Epithelial cell of proximal tubule (primary cell): ENCODE data around the gene SMG5. TPM values are rescaled to one million over a fixed set of nuclear protein-coding genes. Genes with fewer than 3 reads are reported as not detected.
A peak's percentile ranks its signal among the peaks of the same experiment; 100 is the strongest.

ENCODE experiments used
- DNase-seq: peaks from one replicate; pipeline ENCODE4 v3.0.0-alpha.2; 2011; ENCODE audit warnings: low read depth
- H3K4me3 ChIP-seq: 2 replicates; pipeline ENCODE4 v1.5.1; 2011; ENCODE audit warnings: low read depth, mild to moderate bottlenecking, low read length
- total RNA-seq: library from RNA; depleted of rRNA; stranded (reverse); fragments of >200 nt; gene quantifications from 2 replicates; pipeline ENCODE4 v1.2.3, GENCODE V29; 2015
- TF ChIP-seq, protein P1 (sequence below): conservative IDR thresholded peaks from 2 replicates; pipeline ENCODE4 v1.5.1; 2012; ENCODE audit warnings: low read depth, mild to moderate bottlenecking, low read length

SMG5 gene
- total RNA-seq, 1 donor from 2014 or later, result 77.4 TPM

DNA sequence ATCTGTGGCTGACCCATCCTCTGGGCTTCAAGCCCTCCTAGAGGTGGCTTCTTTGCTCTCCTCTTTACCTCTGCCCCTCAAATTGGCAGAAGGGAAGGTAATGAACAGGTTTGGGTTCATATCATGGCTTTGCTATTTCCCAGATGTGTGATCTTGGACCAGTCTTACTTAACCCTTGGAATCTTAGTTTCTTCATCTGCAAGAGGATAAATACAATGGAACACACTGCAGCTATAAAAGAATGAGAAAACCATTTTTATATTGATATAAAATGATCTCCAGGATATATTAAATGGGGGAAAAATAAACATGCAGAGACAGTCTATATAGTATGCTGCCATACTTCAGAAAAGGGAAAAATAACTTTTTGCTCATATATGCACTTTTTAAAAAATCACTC lies 7.2 kb upstream of the SMG5 start:
- TF ChIP-seq, protein P1, sequence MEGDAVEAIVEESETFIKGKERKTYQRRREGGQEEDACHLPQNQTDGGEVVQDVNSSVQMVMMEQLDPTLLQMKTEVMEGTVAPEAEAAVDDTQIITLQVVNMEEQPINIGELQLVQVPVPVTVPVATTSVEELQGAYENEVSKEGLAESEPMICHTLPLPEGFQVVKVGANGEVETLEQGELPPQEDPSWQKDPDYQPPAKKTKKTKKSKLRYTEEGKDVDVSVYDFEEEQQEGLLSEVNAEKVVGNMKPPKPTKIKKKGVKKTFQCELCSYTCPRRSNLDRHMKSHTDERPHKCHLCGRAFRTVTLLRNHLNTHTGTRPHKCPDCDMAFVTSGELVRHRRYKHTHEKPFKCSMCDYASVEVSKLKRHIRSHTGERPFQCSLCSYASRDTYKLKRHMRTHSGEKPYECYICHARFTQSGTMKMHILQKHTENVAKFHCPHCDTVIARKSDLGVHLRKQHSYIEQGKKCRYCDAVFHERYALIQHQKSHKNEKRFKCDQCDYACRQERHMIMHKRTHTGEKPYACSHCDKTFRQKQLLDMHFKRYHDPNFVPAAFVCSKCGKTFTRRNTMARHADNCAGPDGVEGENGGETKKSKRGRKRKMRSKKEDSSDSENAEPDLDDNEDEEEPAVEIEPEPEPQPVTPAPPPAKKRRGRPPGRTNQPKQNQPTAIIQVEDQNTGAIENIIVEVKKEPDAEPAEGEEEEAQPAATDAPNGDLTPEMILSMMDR, result no peak
- no peak overlapping the region for H3K4me3 ChIP-seq
- DNase-seq, result no peak

DNA sequence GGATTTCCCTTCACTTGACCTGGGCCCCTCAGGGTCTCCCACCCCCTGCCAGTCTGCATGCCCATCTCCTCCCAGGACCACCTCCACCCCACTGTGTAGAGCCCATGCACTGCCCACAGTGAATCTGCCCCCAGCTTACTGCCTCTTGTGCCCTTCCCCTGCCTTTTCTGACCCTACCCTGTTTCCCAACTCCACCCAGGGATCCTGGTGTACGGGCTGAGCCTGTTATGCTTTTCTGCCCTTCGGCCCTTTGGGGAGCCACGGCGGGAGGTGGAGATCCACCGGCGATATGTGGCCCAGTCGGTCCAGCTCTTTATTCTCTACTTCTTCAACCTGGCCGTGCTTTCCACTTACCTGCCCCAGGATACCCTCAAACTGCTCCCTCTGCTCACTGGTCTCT lies 3.4 kb upstream of the SMG5 start:
- TF ChIP-seq, protein P1, result no peak
- DNase-seq, result no peak
- H3K4me3 ChIP-seq, result no peak overlapping the region

DNA sequence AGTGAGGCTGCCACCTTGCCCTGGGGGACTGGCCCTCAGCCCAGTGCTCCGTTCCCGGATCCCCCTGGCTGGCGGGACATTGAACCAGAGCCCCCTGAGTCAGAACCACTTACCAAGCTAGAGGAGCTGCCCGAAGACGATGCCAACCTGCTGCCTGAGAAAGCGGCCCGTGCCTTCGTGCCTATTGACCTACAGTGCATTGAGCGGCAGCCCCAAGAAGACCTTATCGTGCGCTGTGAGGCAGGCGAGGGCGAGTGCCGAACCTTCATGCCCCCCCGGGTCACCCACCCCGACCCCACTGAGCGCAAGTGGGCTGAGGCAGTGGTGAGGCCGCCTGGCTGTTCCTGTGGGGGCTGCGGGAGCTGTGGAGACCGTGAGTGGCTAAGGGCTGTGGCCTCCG lies 2.8 kb upstream of the SMG5 start:
- no peak for DNase-seq
- TF ChIP-seq, protein P1, result no peak
- no peak overlapping the region for H3K4me3 ChIP-seq

DNA sequence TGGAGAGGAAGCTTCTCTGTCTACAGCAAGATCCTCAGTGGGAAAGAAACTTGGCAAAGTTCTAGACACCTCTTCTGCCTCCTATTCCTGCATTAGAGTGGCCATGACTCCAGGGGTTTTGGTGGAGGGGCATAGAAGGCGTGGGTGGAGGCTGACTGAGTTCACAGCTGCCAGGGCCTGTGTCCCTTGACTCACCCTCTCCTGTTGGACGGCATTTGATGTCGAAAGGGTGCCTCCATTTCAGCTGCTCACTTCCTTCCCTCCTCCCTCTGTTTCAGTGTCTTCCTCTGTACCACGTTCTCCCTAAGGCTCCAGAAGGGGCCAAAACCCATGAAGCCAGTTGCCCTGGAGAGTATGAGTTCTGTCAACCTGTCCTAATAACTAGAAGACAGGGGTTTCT lies 2.1 kb upstream of the SMG5 start:
- TF ChIP-seq, protein P1, result no peak
- DNase-seq, result no peak
- no peak overlapping the region for H3K4me3 ChIP-seq

DNA sequence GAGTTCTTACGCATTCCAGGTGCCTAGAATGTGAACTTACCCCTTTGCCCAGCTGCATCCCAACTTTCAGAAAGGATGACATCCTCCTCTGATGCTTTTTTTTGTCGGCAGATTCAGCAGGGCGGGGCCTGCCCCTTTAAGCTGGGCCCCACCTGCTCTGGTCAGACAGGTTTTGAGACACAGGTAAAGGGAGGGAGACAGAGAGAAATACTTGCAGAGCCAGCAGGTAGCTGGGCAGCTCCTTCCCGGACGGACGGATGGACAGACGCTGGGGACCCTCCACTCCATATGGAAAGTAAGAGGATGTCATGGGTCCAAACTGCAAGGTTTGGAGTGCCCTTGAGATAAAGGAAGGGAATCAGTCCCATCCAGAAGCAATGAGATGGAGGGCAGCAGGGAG lies 1.5 kb upstream of the SMG5 start, which contains the start of gene TMEM79:
Gene TMEM79, plus strand, starts transcription at position 214 of the 400 bp plus-strand sequence. CDS start 902 bp downstream, outside the sequence.
- DNase-seq, result no peak
- TF ChIP-seq, protein P1, result no peak
- peak within 1 kb of the TSS; percentile 86 for H3K4me3 ChIP-seq

DNA sequence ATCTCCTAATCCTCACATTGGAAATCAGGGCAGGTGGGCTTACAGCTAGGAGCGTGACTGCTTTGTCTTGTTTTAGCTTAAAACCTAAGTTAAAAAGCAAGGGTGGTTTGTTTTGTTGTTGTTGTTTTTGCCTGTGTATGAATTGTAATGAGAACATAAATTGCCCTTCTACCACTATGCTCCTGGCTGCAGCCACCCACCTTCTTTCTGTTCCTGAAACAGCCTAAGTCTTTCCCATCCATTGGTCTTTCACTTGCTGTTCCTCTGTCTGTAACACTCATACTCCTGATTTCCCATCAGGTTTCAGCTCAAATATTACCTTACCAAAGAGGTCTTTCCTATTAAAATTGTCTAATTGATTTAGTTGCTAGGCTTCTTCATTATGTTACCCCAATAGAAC lies 896 bp upstream of the SMG5 start:
- peak overlapping the region; percentile 86 for H3K4me3 ChIP-seq
- TF ChIP-seq, protein P1, result no peak
- no peak for DNase-seq

DNA sequence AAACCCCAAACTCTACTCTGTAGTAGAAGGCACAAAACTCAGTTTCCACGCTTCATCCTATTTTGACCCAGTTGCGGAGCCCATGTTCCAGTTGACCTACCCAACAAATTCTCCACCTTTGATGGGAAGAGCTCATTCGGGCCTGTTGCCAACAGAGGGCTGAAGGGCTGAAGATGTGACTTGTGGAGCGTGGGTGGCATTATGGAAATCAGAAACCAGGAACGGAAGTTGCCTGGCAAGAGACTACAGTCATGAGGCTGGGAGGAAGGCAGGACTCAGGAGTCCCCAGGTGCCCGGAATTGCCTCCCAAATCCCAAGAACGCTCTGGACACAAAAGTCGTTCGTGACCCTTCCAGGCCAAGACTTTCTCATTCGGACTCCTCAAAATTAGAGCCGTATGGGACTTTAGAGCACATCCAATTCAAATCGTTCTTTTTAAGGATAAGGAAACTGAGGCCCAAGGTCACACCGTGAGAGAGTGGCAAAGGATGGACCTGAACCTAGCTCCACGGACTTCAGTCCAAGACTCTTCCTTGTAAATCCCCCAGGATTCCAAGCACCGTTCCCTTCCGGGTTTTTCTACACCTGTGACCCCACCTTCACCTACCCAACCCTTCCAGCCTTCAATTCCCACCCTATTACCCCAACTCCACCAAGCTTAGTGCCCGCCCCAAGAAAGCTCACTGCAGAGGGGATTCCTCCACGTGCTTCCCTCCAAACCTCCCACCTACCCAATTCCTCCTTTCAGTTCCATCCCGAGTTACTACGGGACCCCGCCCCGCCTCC lies 739 bp downstream of the SMG5 start:
- TF ChIP-seq, protein P1, result no peak
- DNase-seq, result no peak
- peak overlapping the region; percentile 86 for H3K4me3 ChIP-seq
